Natural killer cell (primary cell): ENCODE data around the gene MRPL28. TPM values are rescaled to one million over a fixed set of nuclear protein-coding genes. Genes with fewer than 3 reads are reported as not detected.

ENCODE experiments used
- ATAC-seq, 3 donors: fragments of 150-1000 bp in 2 of 3; fragments of 200-7000 bp in 1 of 3; cut with Tn5 transposase; 1 replicate in 1 of 3; 2 replicates in 2 of 3; pipeline ENCODE4 v1.10.0; 2021; ENCODE audit warnings: mild to moderate bottlenecking in 2 of 3, moderate library complexity in 2 of 3
- DNase-seq, 2 donors: peaks; one replicate each; pipeline versions ENCODE4 v3.0.0 to v3.0.0-alpha.2; 2013 to 2021; ENCODE audit warnings: mixed read lengths in 1 of 2
- H3K27ac ChIP-seq: one replicate; pipeline ENCODE4 v1.5.1; 2013; ENCODE audit warnings: mild to moderate bottlenecking, low read length
- H3K27me3 ChIP-seq: one replicate; pipeline ENCODE4 v1.6.1; 2013; ENCODE audit warnings: low read length; ENCODE audit not compliant: control insufficient read depth, insufficient read depth
- H3K36me3 ChIP-seq: one replicate; pipeline ENCODE4 v1.6.1; 2013; ENCODE audit warnings: low read length; ENCODE audit not compliant: control insufficient read depth, insufficient read depth
- H3K4me1 ChIP-seq: one replicate; pipeline ENCODE4 v1.6.1; 2013; ENCODE audit warnings: low read length; ENCODE audit not compliant: control insufficient read depth, insufficient read depth
- H3K4me3 ChIP-seq: one replicate; pipeline ENCODE4 v1.5.1; 2013; ENCODE audit warnings: low read length
- H3K9me3 ChIP-seq: one replicate; pipeline ENCODE4 v1.6.1; 2013; ENCODE audit warnings: low read length; ENCODE audit not compliant: control insufficient read depth, insufficient read depth
- H3K27ac Mint-ChIP-seq, 2 donors: one replicate each; pipeline ENCODE4 v1.8.0; 2022; ENCODE audit warnings: mild to moderate bottlenecking in 2 of 2, mixed read lengths in 2 of 2, moderate library complexity in 1 of 2
- H3K27me3 Mint-ChIP-seq, 2 donors: one replicate each; pipeline ENCODE4 v1.8.0; 2022; ENCODE audit warnings: low read depth in 2 of 2, mixed read lengths in 2 of 2
- H3K36me3 Mint-ChIP-seq: one replicate; pipeline ENCODE4 v1.8.0; 2022; ENCODE audit warnings: mixed read lengths
- H3K4me1 Mint-ChIP-seq, 2 donors: one replicate each; pipeline ENCODE4 v1.8.0; 2022; ENCODE audit warnings: mixed read lengths in 2 of 2
- H3K4me3 Mint-ChIP-seq: one replicate; pipeline ENCODE4 v1.8.0; 2022; ENCODE audit warnings: mild to moderate bottlenecking, moderate library complexity, mixed read lengths
- H3K9me3 Mint-ChIP-seq, 2 donors: one replicate each; pipeline ENCODE4 v1.8.0; 2022; ENCODE audit warnings: mixed read lengths in 2 of 2
- WGBS: methylation state at CpG from one replicate; pipeline ENCODE4 v1.1.7; 2013; ENCODE audit warnings: missing lambda C conversion rate; ENCODE audit not compliant: insufficient coverage; 5-methylcytosine and 5-hydroxymethylcytosine counted together
- intact Hi-C: fragments of 100-400 bp; cut with micrococcal nuclease; formaldehyde crosslinking; loops from one replicate; pipeline ENCODE4 v1.14.2; 2022
- total RNA-seq, 4 donors: library from RNA; stranded (reverse); fragments of 120-200 nt in 1 of 4; gene quantifications; one replicate each; pipeline versions ENCODE4 v1.2.3 to v1.2.4, GENCODE V29; 2013 to 2022
- TF ChIP-seq, protein P1 (sequence below): fragments of 200-600 bp; IDR thresholded peaks from one replicate; pipeline ENCODE4 v1.8.0; 2022; ENCODE audit warnings: antibody characterized with exemption

The MRPL28 gene
- total RNA-seq, 3 donors from 2014 or later (not counting 1 experiment from before 2014, with no cell fraction given), result 33.9 to 38.9 (median 37.5) TPM

- Histone ChIP-seq H3K4me3 (no peak overlapping the region), H3K27ac (no peak overlapping the region), H3K4me1 (peaks cover 78% of the 10 kb centered on the region), H3K27me3 (no peaks in the 10 kb centered on the region), H3K36me3 (peaks cover 36% of the 10 kb centered on the region), H3K9me3 (no peaks in the 10 kb centered on the region)
- intact Hi-C loops, result no loop called here
- TF ChIP-seq, protein P1, sequence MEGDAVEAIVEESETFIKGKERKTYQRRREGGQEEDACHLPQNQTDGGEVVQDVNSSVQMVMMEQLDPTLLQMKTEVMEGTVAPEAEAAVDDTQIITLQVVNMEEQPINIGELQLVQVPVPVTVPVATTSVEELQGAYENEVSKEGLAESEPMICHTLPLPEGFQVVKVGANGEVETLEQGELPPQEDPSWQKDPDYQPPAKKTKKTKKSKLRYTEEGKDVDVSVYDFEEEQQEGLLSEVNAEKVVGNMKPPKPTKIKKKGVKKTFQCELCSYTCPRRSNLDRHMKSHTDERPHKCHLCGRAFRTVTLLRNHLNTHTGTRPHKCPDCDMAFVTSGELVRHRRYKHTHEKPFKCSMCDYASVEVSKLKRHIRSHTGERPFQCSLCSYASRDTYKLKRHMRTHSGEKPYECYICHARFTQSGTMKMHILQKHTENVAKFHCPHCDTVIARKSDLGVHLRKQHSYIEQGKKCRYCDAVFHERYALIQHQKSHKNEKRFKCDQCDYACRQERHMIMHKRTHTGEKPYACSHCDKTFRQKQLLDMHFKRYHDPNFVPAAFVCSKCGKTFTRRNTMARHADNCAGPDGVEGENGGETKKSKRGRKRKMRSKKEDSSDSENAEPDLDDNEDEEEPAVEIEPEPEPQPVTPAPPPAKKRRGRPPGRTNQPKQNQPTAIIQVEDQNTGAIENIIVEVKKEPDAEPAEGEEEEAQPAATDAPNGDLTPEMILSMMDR, result no peak
- WGBS, result 61% methylated on average over 5 of the region's 5 CpGs
- H3K27ac Mint-ChIP-seq, result peak overlapping the region; percentile 56 to 76
- H3K9me3 Mint-ChIP-seq, result no peaks in the 10 kb centered on the region
- no peak for ATAC-seq
- no peaks in the 10 kb centered on the region for H3K27me3 Mint-ChIP-seq
- H3K4me1 Mint-ChIP-seq, result peaks cover 63 to 76% of the 10 kb centered on the region in 2 donors
- peak overlapping the region; percentile 74 for H3K4me3 Mint-ChIP-seq
- H3K36me3 Mint-ChIP-seq, result no peaks in the 10 kb centered on the region
- no peak for DNase-seq
Measured at GRCh38 chr16:317583-317982, 52.8 kb downstream of the MRPL28 start.

Other genes with a start within 250 kb of the MRPL28 start
- gene NPRL3, start 231.9 kb downstream of the MRPL28 start, total RNA-seq, result 10 to 100 TPM; 44.8 to 62.1 (median 55.7) TPM
- gene HBZ, start 217.9 kb downstream of the MRPL28 start, total RNA-seq, result not detected
- not detected for gene HBM, start 204.6 kb downstream of the MRPL28 start, total RNA-seq
- gene HBA2, start 197.7 kb downstream of the MRPL28 start, total RNA-seq, result 1 to 10 TPM in 2 of 3 donors, not detected in 1; 3.2 to 9.9 TPM
- gene HBA1, start 193.9 kb downstream of the MRPL28 start, total RNA-seq, result 10 to 100 TPM in 1 of 3 donors, not detected in 2; 16.9 TPM
- gene HBQ1, start 190.1 kb downstream of the MRPL28 start, total RNA-seq, result 1 to 10 TPM in 2 of 3 donors, not detected in 1; 1.0 to 2.0 TPM
- 100 to 1,000 TPM; 129 to 168 (median 153) TPM for gene LUC7L, start 141.1 kb downstream of the MRPL28 start, total RNA-seq
- gene FAM234A, start 135.7 kb downstream of the MRPL28 start, total RNA-seq, result 10 to 100 TPM; 32.4 to 42.6 (median 40.7) TPM
- gene RGS11, start 94.6 kb downstream of the MRPL28 start, total RNA-seq, result under 1 TPM in 1 of 3 donors, not detected in 2; 0.25 TPM
- 1 to 10 TPM in 1 of 3 donors, under 1 TPM in 1, not detected in 1; 0.49 to 1.4 TPM for gene ARHGDIG, start 89.9 kb downstream of the MRPL28 start, total RNA-seq
- not detected for gene PDIA2, start 87.4 kb downstream of the MRPL28 start, total RNA-seq
- 100 to 1,000 TPM; 100 to 122 (median 106) TPM for gene AXIN1, start 17.8 kb downstream of the MRPL28 start, total RNA-seq
- gene PGAP6, start 11.4 kb upstream of the MRPL28 start, total RNA-seq, result 10 to 100 TPM; 48.0 to 66.7 (median 54.2) TPM
- 10 to 100 TPM; 10.7 to 27.4 (median 25.4) TPM for gene NME4, start 26.7 kb upstream of the MRPL28 start, total RNA-seq
- gene DECR2, start 31.3 kb upstream of the MRPL28 start, total RNA-seq, result 10 to 100 TPM in 2 of 3 donors, 1 to 10 TPM in 1; 9.5 to 13.0 (median 12.9) TPM
- 10 to 100 TPM; 51.0 to 61.2 (median 55.3) TPM for gene RAB11FIP3, start 55.1 kb upstream of the MRPL28 start, total RNA-seq
- gene CAPN15, start 157.2 kb upstream of the MRPL28 start, total RNA-seq, result 100 to 1,000 TPM; 151 to 275 (median 186) TPM
- under 1 TPM in 1 of 3 donors, not detected in 2; 0.20 TPM for gene PRR35, start 189.9 kb upstream of the MRPL28 start, total RNA-seq
- under 1 TPM; 0.28 to 0.75 (median 0.35) TPM for gene NHLRC4, start 196.5 kb upstream of the MRPL28 start, total RNA-seq
- 10 to 100 TPM; 27.6 to 40.5 (median 37.0) TPM for gene PIGQ, start 199.4 kb upstream of the MRPL28 start, total RNA-seq
- gene RAB40C, start 219.5 kb upstream of the MRPL28 start, total RNA-seq, result 10 to 100 TPM; 12.7 to 20.8 (median 20.0) TPM